Forelimb muscle (tissue), 1 donor: ENCODE measurements around the gene SCAF1. TPM values are rescaled to one million over a fixed set of nuclear protein-coding genes. Genes with fewer than 3 reads are reported as not detected.

Source experiments
- DNase-seq: peaks from one replicate; pipeline ENCODE4 v3.0.0-alpha.2; 2013; ENCODE audit warnings: low read depth
- polyA plus RNA-seq: library from polyadenylated mRNA; unstranded; fragments of 120-200 nt; gene quantifications from one replicate; pipeline ENCODE4 v1.2.1, GENCODE V29; 2013; ENCODE audit not compliant: insufficient read length

The SCAF1 gene, protein sequence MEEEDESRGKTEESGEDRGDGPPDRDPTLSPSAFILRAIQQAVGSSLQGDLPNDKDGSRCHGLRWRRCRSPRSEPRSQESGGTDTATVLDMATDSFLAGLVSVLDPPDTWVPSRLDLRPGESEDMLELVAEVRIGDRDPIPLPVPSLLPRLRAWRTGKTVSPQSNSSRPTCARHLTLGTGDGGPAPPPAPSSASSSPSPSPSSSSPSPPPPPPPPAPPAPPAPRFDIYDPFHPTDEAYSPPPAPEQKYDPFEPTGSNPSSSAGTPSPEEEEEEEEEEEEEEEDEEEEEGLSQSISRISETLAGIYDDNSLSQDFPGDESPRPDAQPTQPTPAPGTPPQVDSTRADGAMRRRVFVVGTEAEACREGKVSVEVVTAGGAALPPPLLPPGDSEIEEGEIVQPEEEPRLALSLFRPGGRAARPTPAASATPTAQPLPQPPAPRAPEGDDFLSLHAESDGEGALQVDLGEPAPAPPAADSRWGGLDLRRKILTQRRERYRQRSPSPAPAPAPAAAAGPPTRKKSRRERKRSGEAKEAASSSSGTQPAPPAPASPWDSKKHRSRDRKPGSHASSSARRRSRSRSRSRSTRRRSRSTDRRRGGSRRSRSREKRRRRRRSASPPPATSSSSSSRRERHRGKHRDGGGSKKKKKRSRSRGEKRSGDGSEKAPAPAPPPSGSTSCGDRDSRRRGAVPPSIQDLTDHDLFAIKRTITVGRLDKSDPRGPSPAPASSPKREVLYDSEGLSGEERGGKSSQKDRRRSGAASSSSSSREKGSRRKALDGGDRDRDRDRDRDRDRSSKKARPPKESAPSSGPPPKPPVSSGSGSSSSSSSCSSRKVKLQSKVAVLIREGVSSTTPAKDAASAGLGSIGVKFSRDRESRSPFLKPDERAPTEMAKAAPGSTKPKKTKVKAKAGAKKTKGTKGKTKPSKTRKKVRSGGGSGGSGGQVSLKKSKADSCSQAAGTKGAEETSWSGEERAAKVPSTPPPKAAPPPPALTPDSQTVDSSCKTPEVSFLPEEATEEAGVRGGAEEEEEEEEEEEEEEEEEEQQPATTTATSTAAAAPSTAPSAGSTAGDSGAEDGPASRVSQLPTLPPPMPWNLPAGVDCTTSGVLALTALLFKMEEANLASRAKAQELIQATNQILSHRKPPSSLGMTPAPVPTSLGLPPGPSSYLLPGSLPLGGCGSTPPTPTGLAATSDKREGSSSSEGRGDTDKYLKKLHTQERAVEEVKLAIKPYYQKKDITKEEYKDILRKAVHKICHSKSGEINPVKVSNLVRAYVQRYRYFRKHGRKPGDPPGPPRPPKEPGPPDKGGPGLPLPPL
- polyA plus RNA-seq = 29.9 TPM

GRCh38 chr19:49641688-49642491 is at the start of gene SCAF1:
Gene SCAF1 (plus strand): TSS chr19:49642209. CDS start chr19:49645027, 2,818 bp downstream.
- DNase-seq = peak; percentile 97

DNA sequence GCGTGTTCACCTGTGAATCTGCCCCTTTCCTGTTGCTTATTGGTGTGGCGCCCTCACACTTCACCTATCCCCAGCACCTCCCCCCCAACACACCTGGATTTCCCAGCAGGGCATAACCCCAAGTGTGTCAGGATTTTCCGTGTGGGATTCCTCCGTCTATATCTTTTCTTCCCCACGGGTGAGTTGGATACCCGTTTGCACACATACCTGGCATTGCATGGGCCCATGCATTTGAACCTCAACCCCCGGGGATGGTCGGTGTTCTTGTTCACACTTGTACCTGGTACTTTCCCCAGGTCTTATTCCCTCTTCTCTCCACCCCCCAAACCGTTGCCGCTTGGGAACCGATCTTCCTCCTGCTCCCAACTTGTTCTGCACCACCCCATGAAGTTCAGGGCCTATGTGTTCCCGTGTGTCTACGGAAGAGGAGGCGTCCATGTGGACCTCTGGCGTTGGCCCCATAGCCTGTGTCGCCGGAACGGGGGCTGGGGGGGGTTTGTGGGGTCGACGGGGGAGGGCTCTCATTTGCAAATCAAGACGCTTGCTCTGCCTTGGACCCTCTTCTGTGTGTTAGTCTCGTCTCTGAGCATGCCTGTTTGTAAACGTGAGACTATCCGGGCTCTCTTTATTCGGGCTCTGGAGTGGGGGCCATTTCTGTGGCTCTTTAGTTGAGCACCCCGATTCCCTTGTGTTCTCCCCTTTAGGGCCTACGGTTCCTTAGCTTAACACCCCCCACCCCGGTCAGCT is 49.4 kb upstream of the SCAF1 start:
- no peak for DNase-seq

DNA sequence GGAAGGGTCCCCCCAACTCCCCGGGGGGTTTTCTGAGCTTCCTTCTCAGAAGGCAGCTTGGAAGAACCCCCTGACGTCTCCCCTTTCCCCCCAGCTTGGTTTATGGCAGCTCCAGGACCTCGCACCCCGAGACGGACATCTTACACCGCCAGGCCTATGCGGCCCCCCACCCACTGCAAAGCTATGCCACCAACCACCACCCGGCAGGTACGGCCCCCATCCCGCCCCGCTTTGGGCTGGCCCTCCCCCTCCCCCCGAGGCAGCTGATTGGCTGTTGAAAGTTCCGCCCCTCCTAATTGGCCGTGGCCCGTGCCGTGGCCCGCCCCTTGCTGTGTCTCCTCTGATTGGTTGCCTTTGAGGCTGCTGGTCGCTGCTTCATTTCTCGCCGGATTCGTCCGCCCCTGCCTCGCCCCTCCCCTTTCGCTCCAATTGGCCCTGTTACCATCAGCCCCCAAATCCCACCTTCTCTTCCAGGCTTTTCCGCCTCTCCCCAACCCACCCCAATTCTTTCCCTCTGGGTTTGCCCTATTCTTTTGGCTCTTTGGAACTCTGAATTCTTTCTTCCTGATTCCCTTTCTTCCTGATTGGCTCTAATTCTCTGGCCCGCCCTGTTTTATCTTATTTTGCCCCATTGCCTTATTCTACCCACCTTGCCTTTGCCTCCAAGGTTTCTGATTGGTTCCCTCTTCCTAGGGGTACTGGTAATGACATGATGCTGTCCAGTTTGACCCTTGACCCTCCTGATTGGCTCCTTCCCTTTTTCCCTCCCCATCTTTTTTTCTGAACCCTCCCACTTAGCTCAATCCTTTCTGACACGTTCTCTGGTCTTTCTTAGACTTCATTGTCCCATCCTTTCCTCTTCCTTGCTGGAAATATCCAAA is 48.5 kb upstream of the SCAF1 start:
- peak; percentile 58 for DNase-seq

DNA sequence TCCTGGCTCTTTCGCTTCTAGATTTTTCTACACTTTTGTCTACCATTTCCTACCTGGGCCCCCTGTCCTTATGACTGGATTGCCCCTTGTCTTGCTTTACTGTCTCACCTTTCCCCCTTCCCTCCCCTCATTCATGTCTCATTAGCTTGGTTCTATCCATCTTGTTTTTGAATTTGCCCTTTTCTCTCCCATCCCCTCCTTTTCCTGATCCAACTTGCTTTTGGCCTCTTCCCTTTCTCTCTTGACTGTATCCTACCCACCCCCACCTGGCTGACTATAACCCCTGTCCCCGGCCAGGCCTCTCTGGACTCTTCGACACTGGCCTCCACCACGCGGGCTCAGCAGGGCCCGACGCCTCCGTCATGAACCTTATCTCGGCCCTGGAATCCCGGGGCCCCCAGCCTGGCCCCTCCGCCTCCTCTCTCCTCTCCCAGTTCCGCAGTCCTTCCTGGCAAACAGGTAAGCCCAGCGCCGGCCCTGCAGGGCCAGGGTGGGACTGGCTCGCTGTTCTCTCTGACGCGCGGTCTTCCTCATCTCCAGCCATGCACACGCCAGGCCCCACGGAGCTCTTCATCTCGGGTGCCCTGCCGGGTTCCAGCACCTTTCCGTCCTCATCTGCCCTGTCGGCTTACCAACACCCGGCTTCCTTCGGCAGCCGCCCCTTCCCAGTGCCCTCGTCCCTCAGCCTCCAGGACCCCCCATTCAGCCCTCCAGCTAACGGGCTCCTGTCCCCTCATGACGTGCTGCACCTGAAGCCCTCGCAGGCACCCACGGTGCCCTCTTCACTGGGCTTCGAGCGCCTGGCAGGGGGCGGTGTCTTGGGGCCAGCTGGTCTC is 47.6 kb upstream of the SCAF1 start:
- DNase-seq = no peak

DNA sequence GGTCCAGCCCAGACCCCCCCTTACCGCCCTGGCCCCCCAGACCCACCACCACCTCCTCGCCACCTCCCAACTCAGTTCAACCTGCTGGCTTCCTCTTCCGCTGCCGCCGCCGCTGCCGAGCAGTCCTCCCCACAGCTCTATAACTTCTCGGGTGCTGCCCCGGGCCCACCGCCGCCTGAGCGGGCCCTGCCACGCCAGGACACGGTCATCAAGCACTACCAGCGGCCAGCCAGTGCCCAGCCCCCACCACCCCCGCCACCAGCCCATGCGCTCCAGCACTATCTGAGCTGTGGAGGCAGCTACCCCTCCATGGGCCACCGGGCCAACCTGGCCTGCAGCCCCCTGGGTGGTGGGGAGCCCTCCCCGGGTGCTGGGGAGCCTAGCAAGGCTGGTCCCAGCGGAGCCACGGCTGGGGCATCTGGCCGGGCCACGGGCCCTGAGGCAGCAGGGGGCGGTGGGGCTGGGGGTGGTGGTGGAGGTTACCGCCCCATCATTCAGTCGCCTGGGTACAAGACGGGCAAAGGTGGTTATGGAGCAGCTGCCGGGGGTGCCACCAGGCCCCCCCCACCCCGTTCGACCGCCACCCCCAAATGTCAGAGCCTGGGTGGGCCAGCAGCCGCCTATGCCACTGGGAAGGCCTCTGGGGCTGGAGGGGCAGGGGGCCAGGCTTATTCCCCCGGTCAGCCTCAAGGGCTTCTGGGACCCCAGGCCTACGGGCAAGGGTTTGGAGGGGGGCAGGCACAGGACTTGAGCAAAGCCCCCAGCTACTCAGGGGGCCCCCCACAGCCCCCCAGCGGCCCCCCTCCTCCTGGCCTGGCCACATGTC is 46.8 kb upstream of the SCAF1 start:
- DNase-seq = no peak

DNA sequence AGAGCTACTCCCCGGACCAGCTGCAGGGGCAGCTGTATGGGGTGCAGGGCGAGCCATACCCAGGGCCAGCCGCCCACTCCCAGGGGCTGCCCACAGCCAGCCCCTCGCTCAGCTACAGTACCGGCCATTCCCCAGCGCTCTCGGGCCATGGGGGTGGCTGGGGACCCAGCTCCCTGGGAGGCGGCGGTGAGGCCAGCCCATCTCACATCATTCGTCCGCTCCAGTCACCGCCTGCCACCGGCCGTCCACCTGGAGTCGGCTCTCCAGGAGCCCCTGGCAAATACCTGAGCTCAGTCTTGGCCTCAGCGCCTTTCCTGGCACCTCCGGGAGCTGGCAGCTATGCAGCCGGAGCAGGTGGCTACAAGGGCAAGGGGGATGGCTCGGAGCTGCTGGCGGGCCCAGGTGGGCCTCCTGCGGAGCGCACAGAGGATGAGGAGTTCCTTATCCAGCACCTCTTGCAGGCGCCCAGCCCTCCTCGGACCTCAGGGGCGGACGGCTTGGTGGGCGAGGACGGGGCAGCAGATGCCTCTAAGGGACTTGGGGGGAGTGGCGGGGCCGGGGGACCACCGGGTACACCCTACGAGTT is 46.1 kb upstream of the SCAF1 start:
- no peak for DNase-seq

DNA sequence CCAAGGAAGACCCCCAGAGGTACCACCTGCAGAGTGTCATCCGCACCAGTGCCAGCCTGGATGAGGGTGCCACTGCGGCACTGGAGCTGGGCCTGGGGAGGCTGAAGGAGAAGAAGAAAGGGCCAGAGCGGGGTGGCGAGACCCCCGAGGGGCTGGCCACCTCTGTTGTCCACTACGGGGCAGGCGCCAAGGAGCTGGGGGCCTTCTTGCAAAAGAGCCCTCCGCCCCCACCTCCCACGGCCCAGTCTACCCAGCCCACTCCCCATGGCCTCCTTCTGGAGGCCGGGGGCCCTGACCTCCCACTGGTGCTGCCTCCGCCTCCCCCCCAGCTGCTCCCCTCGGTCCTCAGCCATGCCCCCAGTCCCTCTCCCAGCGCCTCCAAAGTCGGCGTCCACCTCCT is 45.6 kb upstream of the SCAF1 start:
- no peak for DNase-seq

DNA sequence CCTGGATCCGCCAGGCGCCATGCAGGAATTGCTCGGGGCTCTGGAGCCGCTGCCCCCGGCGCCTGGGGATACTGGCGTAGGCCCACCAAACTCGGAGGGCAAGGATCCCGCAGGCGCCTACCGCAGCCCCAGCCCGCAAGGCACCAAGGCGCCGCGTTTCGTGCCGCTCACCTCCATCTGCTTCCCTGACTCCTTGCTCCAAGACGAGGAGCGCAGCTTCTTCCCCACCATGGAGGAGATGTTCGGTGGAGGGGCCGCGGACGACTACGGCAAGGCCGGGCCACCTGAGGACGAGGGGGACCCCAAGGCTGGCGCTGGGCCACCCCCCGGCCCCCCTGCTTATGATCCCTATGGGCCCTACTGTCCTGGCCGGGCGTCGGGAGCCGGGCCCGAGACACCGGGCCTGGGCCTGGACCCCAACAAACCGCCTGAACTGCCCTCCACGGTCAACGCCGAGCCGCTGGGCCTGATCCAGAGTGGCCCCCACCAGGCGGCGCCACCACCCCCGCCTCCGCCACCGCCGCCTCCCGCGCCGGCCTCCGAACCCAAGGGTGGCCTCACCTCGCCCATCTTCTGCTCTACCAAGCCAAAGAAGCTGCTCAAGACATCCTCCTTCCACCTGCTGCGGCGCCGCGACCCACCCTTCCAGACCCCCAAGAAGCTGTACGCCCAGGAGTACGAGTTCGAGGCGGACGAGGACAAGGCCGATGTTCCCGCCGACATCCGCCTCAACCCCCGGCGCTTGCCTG is 44.9 kb upstream of the SCAF1 start:
- no peak for DNase-seq

GRCh38 chr19:49597703-49597974 is 44.4 kb upstream of the SCAF1 start:
- DNase-seq = no peak

GRCh38 chr19:49599378-49600295 is 42.4 kb upstream of the SCAF1 start:
- DNase-seq = no peak

DNA sequence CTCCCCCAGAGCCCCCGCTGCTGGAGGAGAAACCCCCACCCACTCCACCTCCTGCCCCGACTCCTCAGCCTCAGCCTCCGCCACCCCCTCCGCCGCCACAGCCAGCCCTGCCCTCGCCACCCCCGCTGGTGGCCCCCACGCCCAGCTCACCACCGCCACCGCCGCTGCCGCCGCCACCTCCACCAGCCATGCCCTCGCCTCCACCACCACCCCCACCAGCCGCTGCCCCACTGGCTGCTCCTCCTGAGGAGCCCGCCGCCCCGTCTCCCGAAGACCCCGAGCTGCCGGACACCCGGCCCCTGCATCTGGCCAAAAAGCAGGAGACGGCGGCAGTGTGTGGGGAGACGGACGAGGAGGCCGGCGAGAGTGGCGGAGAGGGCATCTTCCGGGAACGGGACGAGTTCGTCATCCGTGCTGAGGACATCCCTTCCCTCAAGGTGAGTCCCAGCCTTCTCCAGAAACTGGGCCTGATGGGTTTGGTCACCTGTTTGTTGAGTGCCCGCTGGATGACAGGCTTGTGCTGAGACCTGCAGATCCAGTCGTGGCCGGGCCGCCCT is 40.4 kb upstream of the SCAF1 start:
- DNase-seq = no peak

- no peak for DNase-seq
These were observed 39.2 kb upstream of the SCAF1 start for GRCh38 chr19:49602806-49603205.

DNA sequence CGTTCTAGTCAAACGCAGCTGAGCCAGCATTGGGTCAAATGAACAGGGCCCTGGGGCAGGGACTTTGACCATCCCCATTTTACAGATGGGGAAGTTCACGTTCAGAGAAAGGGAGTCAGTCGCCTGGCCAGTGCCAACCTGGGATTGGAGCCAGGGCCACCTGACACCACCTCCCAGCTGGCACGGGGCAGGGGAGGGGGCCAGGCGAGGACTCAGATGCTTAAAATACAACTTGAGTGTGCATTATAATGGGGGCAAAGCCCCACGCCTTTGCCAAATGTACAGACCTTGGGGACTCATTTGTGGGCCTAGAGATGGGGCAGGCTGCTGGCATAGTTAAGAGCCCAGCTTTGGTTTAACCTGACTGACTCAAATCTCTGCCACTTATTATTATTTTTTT is 36.4 kb upstream of the SCAF1 start:
- DNase-seq = no peak

- no peak for DNase-seq
These were observed 32.4 kb upstream of the SCAF1 start for GRCh38 chr19:49609499-49610092.

DNA sequence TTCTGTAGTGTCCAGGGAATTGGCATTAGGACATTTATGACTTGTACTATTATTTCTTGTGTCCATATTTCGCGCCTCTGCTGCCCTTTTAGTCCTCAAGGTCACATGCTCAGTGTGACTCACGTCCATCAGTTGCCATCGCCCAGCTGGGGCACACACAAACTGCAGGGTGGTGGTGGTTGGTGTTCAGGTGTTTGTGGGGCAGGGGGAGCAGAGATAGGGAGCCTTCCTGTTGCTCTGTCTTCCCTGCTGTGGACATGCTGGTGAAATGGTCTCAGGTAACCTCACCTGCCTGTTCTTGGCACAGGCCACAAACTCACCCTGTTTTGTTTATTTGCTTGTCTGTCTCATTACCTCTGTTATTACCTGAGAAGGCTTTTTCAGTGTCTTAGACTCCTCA is 28.6 kb upstream of the SCAF1 start:
- no peak for DNase-seq
